Activated CD4-positive, alpha-beta T cell treated with anti-CD3 and anti-CD28 coated beads, Interleukin-2, amount 10 ng/mL, durations not matched to agents 24 days and 14 days (primary cell): Measurements from ENCODE around the gene ZNF555. TPM values are rescaled to one million over a fixed set of nuclear protein-coding genes. Genes with fewer than 3 reads are reported as not detected.
"Not testable (repeated sequence)": the region's sequence is repeated elsewhere in the genome, so short reads cannot be mapped to it uniquely, and the experiment has no call there.

ENCODE experiments used
- DNase-seq: peaks from one replicate; pipeline ENCODE4 v3.0.0; 2022
- H3K27ac Mint-ChIP-seq: one replicate; pipeline ENCODE4 v1.8.0; 2022; ENCODE audit warnings: mild to moderate bottlenecking, mixed read lengths
- H3K27me3 Mint-ChIP-seq: one replicate; pipeline ENCODE4 v1.8.0; 2022; ENCODE audit warnings: mixed read lengths
- H3K36me3 Mint-ChIP-seq: one replicate; pipeline ENCODE4 v1.8.0; 2022; ENCODE audit warnings: low read depth, mild to moderate bottlenecking, mixed read lengths
- H3K4me1 Mint-ChIP-seq: one replicate; pipeline ENCODE4 v1.8.0; 2021; ENCODE audit warnings: mixed read lengths
- H3K4me3 Mint-ChIP-seq: one replicate; pipeline ENCODE4 v1.8.0; 2022; ENCODE audit warnings: mild to moderate bottlenecking, moderate library complexity, mixed read lengths
- H3K9me3 Mint-ChIP-seq: one replicate; pipeline ENCODE4 v1.8.0; 2021; ENCODE audit warnings: mixed read lengths
- intact Hi-C: fragments of 100-400 bp; cut with micrococcal nuclease; formaldehyde crosslinking; loops from one replicate; pipeline ENCODE4 v1.15.1; 2023
- total RNA-seq: library from RNA; stranded (reverse); gene quantifications from 2 replicates; pipeline ENCODE4 v1.2.3, GENCODE V29; 2022

The ZNF555 gene
- total RNA-seq, 1 donor from 2014 or later: 0.98 TPM

GRCh38 chr19:2856457-2857050 is 15.3 kb downstream of the ZNF555 start:
- Mint-ChIP-seq H3K27me3 (no peaks in the 10 kb centered on the region), H3K9me3 (peaks cover 33% of the 10 kb centered on the region), H3K27ac (no peak overlapping the region), H3K4me1 (peaks cover 2% of the 10 kb centered on the region), H3K4me3 (no peak overlapping the region), H3K36me3 (peaks cover 32% of the 10 kb centered on the region)
- DNase-seq: no peak
- intact Hi-C loops: no loop called here

- no peak for DNase-seq
- intact Hi-C loops: no loop called here
- Mint-ChIP-seq H3K9me3 (peaks cover 34% of the 10 kb centered on the region), H3K36me3 (peaks cover 12% of the 10 kb centered on the region), H3K4me3 (no peak overlapping the region), H3K27ac (no peak overlapping the region), H3K4me1 (peaks cover 2% of the 10 kb centered on the region), H3K27me3 (no peaks in the 10 kb centered on the region)
Observed at GRCh38 chr19:2858864-2859263, 17.6 kb downstream of the ZNF555 start.

GRCh38 chr19:2863816-2864215 is 22.5 kb downstream of the ZNF555 start:
- H3K9me3 Mint-ChIP-seq: peaks cover 23% of the 10 kb centered on the region
- no peak for DNase-seq
- intact Hi-C loops: no loop called here
- H3K36me3 Mint-ChIP-seq: no peaks in the 10 kb centered on the region
- H3K4me1 Mint-ChIP-seq: no peaks in the 10 kb centered on the region
- no peak overlapping the region for H3K27ac Mint-ChIP-seq
- H3K4me3 Mint-ChIP-seq: no peak overlapping the region
- H3K27me3 Mint-ChIP-seq: no peaks in the 10 kb centered on the region

DNA sequence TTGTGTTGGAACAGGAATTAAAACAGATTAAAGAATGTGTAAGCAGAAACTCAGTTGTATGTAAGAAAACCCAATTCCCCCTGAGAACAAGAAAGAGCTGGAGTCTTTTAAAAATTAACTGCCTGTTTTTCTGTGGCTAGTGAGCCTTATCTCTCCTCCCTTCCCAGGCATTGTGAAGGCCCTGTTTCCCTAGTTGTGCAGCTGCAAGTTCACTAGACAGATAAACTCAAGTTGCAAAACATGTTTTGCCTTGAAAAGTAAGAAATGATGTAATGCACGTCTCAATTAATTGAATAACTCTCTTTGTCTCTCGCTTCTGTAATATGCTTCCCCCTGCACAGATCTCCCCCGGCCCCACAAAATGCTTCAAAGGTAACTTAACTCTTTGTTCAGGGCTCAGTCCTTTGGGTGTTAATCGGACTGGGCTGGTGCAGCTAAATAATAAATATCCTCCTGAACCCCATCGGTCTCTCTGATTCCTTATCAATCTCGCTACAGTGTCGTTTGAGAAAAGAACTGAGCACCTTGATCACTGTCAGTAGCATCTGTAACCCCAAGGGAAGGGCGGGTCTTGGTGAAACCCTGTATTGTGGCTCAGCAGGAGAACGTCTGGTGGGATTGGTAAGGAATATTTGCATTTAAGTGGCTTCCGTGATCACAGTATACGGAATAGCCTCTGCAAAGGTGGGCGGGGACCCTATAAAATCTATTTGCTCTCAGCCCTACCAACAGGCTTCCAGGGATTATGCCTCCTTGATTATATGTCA is 24.2 kb downstream of the ZNF555 start:
- H3K4me1 Mint-ChIP-seq: no peaks in the 10 kb centered on the region
- H3K36me3 Mint-ChIP-seq: no peaks in the 10 kb centered on the region
- intact Hi-C loops: no loop called here
- no peak overlapping the region for H3K4me3 Mint-ChIP-seq
- no peak for DNase-seq
- no peaks in the 10 kb centered on the region for H3K27me3 Mint-ChIP-seq
- no peak overlapping the region for H3K27ac Mint-ChIP-seq
- H3K9me3 Mint-ChIP-seq: peaks cover 14% of the 10 kb centered on the region

DNA sequence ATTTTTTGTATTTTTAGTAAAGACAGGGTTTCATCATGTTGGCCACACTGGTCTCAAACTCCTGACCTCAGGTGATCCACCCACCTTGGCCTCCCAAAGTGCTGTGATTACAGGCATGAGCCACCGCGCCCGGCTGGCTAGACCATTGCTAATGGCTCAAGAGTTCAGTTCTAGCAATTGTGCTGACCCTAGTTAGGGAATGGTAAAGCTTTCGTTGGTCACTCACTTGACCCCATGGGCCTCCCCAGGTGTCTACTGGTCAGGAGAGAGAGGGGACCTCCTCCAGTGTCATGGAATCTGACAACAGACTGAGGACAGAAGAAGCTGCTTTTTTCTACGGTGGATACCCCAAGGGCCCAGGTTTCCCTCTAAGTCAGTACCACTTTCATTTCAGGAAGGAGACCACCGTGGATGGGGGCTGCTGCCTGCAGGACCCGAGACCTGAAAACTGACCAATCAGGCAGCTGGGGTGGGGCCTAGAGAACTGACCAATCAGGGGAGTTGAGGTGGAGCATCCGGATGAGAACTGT is 25.3 kb downstream of the ZNF555 start:
- intact Hi-C loops: no loop called here
- no peaks in the 10 kb centered on the region for H3K36me3 Mint-ChIP-seq
- no peak overlapping the region for H3K27ac Mint-ChIP-seq
- H3K4me1 Mint-ChIP-seq: no peaks in the 10 kb centered on the region
- H3K27me3 Mint-ChIP-seq: no peaks in the 10 kb centered on the region
- peaks cover 16% of the 10 kb centered on the region for H3K9me3 Mint-ChIP-seq
- DNase-seq: no peak
- H3K4me3 Mint-ChIP-seq: no peak overlapping the region

- Mint-ChIP-seq H3K36me3 (no peaks in the 10 kb centered on the region), H3K4me1 (no peaks in the 10 kb centered on the region), H3K9me3 (peaks cover 12% of the 10 kb centered on the region), H3K4me3 (no peak within 1 kb of the TSS), H3K27me3 (no peaks in the 10 kb centered on the region), H3K27ac (no peak within 1 kb of the TSS)
- no peak for DNase-seq
- intact Hi-C loops: no loop called here
Observed at GRCh38 chr19:2867025-2867991, 26.0 kb downstream of the ZNF555 start, which contains the start of gene ZNF556. ZNF556 (plus strand) TSS chr19:2867335; CDS start chr19:2867422, 87 bp downstream.

- no peak overlapping the region for H3K27ac Mint-ChIP-seq
- H3K4me1 Mint-ChIP-seq: no peaks in the 10 kb centered on the region
- H3K27me3 Mint-ChIP-seq: no peaks in the 10 kb centered on the region
- intact Hi-C loops: no loop called here
- no peak overlapping the region for H3K4me3 Mint-ChIP-seq
- peaks cover 8% of the 10 kb centered on the region for H3K9me3 Mint-ChIP-seq
- DNase-seq: no peak
- H3K36me3 Mint-ChIP-seq: no peaks in the 10 kb centered on the region
Observed at GRCh38 chr19:2869618-2870017, 28.3 kb downstream of the ZNF555 start.

DNA sequence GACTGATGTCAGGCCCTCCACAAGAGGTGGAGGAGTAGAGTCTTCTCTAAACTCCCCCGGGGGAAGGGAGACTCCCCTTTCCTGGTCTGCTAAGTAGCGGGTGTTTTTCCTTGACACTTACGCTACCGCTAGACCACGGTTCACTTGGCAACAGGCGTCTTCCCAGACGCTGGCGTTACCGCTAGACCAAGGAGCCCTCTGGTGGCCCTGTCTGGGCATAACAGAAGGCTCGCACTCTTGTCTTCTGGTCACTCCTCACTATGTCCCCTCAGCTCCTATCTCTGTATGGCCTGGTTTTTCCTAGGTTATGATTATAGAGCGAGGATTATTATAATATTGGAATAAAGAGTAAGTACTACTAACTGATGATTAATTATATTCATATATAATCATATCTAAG is 30.9 kb downstream of the ZNF555 start:
- H3K27me3 Mint-ChIP-seq, DNase-seq, H3K9me3 Mint-ChIP-seq, H3K27ac Mint-ChIP-seq, H3K36me3 Mint-ChIP-seq, intact Hi-C loops, H3K4me3 Mint-ChIP-seq, H3K4me1 Mint-ChIP-seq: not testable (repeated sequence)

- H3K27me3 Mint-ChIP-seq: no peaks in the 10 kb centered on the region
Observed at GRCh38 chr19:2877398-2878331, 36.4 kb downstream of the ZNF555 start.

GRCh38 chr19:2883686-2884439 is 42.6 kb downstream of the ZNF555 start:
- DNase-seq: no peak
- peaks cover 1% of the 10 kb centered on the region for H3K36me3 Mint-ChIP-seq
- peaks cover 6% of the 10 kb centered on the region for H3K9me3 Mint-ChIP-seq
- H3K27me3 Mint-ChIP-seq: no peaks in the 10 kb centered on the region
- H3K4me1 Mint-ChIP-seq: no peaks in the 10 kb centered on the region
- no peak overlapping the region for H3K4me3 Mint-ChIP-seq
- H3K27ac Mint-ChIP-seq: no peak overlapping the region
- intact Hi-C loops: no loop called here

More at GRCh38 chr19:2877398-2878331, 36.4 kb downstream of the ZNF555 start:
- H3K9me3 Mint-ChIP-seq: peaks cover 3% of the 10 kb centered on the region
- no peak for DNase-seq
- H3K36me3 Mint-ChIP-seq: peaks cover 1% of the 10 kb centered on the region
- no peak overlapping the region for H3K4me3 Mint-ChIP-seq
- no peak overlapping the region for H3K27ac Mint-ChIP-seq
- H3K4me1 Mint-ChIP-seq: no peaks in the 10 kb centered on the region
- intact Hi-C loops: no loop called here

GRCh38 chr19:2885736-2886135 is 44.5 kb downstream of the ZNF555 start:
- no peaks in the 10 kb centered on the region for H3K27me3 Mint-ChIP-seq
- intact Hi-C loops: no loop called here
- no peak overlapping the region for H3K4me3 Mint-ChIP-seq
- DNase-seq: no peak
- no peak overlapping the region for H3K27ac Mint-ChIP-seq
- peaks cover 3% of the 10 kb centered on the region for H3K9me3 Mint-ChIP-seq
- H3K36me3 Mint-ChIP-seq: no peaks in the 10 kb centered on the region
- H3K4me1 Mint-ChIP-seq: no peaks in the 10 kb centered on the region

- Mint-ChIP-seq H3K27me3 (no peaks in the 10 kb centered on the region), H3K36me3 (no peaks in the 10 kb centered on the region), H3K27ac (no peak overlapping the region), H3K9me3 (peaks cover 3% of the 10 kb centered on the region), H3K4me3 (no peak overlapping the region), H3K4me1 (no peaks in the 10 kb centered on the region)
- intact Hi-C loops: loop anchor here (1.0 kb wide), 1 partner anchor 63 kb away; no protein-coding TSS in a partner anchor
- DNase-seq: peak; percentile 57
Observed at GRCh38 chr19:2887391-2887914, 46.2 kb downstream of the ZNF555 start.
